ENCODE data around the gene IMPG1.

The IMPG1 gene, protein sequence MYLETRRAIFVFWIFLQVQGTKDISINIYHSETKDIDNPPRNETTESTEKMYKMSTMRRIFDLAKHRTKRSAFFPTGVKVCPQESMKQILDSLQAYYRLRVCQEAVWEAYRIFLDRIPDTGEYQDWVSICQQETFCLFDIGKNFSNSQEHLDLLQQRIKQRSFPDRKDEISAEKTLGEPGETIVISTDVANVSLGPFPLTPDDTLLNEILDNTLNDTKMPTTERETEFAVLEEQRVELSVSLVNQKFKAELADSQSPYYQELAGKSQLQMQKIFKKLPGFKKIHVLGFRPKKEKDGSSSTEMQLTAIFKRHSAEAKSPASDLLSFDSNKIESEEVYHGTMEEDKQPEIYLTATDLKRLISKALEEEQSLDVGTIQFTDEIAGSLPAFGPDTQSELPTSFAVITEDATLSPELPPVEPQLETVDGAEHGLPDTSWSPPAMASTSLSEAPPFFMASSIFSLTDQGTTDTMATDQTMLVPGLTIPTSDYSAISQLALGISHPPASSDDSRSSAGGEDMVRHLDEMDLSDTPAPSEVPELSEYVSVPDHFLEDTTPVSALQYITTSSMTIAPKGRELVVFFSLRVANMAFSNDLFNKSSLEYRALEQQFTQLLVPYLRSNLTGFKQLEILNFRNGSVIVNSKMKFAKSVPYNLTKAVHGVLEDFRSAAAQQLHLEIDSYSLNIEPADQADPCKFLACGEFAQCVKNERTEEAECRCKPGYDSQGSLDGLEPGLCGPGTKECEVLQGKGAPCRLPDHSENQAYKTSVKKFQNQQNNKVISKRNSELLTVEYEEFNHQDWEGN

DNA sequence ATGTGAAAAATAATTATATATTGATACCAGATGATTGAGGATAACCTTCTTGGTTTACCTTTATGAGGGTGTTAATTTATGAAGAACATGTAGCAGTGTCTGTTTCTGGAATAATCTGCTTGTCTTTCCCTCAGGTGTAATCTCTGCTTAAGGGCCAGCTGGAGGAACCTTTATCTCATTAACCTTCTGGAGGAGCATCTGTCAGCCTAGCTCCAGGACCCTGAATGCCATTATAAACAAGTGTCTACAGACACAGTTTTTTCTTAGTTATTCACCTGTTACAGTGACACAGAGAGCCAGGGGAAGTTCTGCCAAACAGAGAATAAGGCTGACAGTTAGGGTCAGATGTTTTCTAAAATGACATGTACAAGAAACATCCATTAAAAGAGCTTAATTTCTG lies at the start of gene IMPG1:
Gene IMPG1, minus strand, starts transcription at position 101 of the 400 bp plus-strand sequence. CDS start 174 bp downstream, outside the sequence.
- no peak for DNase-seq (ENCODE audit: low read depth in 2 of 2)

DNA sequence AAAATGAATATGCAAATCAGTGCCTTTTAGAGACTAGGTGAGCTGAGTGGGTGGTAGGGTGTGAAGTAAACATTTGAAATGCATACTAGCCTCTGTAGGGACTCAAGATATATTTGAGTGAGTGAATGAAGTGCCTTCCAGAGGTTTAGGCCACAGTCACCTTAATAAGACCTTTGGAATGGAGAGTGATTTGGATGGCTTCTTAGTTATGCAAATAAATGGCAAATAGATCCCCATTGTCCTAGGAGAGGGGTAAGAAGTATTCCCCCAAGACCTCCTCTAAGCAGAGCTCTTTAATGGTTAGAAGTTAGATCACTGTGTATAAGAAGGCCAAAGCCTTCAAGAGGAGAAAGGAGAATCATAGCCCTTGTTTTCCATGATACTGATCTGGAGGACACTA lies 47.8 kb upstream of the IMPG1 start:
- no peak for DNase-seq (ENCODE audit: low read depth in 2 of 2)

DNA sequence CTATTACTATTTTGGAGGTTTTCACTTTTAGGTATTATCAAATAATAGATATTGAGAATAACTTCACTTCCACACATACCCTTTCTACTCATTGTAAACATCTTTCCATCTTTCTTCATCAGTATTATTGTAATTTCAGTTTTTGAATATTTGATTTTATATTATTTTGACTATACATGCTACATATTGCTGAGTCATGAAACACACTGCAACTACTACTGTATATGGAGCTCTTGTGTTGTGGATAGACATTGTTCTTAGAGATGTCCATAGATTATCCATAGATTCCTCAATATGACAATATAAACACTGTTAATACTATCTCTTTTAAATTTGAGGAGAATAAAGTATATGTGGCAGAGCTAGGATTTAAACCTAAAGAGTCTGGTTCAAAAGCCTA lies 819 bp upstream of the IMPG1 start:
- DNase-seq (ENCODE audit: low read depth in 2 of 2) = no peak

DNA sequence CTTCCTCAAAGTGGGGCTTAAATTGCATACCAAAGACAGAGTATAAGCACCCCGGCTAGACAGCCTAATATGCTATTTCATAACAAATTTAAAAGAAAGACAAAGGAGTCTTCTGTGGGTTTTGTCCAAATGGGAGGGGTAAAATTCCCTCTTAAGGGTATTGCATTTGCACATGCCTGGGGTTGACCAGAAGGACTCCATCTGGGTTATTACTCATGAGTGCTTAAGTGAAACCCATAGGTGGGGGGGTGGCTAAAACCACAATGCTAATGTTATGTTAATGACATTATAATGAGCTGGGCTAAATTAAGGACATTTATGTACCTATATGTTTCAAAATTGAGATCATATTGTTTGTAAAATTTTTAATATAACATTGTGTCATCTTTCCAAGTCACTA lies 15.0 kb downstream of the IMPG1 start:
- no peak for DNase-seq (ENCODE audit: low read depth in 2 of 2)

DNA sequence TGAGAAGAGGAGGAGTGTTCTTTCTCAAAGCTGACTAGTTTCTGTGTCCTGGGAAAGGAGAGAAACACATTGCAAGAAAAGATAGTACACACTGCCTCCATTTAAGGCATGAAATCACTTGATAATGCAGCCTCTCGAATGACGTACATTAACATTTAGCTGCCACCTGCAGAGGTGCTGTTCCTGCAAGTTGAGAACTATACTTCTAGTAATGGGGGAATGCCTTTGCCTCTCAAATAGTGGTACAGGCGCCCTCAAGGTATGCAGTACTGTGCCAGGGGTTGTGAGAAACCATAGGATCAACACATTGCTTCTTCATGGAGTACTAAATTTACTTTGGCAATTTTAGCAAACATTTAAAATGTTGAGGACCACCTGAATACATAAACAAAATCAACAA lies 20.1 kb downstream of the IMPG1 start:
- DNase-seq (ENCODE audit: low read depth in 2 of 2) = no peak

DNA sequence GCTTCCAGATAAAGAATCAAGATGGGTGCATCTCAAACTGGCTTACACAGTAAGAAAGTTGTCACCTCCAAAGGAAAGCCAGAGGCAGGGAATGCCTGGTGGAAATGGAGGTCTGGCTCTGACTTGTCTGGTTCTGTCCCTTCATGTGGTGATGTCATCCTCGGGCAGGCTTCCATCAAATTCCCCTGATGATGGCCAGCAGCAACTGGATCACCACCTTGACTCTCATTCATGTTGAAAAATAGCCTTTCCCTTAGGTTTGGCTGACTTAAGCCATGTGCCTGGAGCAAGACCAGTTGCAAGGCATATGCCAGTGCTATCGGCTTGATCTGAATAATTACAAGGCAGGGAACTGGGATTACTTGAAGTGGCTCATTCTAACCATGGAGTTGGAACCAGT lies 28.8 kb downstream of the IMPG1 start:
- DNase-seq (ENCODE audit: low read depth in 2 of 2) = no peak

DNA sequence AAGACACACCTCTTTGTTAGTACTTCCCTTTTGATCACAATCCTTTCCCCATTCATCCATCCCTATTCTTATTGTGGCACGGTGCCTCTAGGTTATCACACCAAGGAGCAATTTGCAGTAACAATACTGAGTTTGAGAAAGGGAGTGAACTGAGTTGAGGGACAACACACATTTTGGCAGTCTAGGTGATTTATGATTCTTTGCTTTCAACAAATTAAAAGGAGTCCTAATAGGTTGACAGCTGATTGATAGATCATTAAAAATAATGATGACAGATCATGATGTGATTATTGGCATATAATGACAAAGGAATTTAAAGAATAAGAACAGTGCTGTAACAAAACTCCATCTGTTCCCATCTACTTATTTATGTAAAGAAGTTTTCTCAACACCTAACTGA lies 36.7 kb downstream of the IMPG1 start:
- DNase-seq (ENCODE audit: low read depth in 2 of 2) = no peak

DNA sequence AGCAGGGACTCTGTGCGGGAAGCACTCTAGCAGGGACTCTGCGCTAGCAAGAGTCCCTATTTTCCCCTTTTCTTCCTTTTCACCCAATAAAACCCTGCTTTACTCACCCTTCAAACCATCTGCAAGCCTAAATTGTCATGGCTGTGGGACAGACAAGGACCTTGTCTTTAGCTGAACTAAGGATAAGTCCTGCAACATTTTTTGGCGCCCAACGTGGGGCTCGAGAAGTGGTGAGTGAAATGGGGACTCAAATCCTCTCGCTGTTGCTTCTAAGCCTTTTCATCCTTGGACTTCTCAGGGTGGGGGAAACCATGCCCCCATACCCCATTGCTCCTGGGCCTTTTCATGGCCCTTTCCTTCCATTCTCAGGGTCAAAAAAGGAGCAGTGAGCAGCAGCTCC lies 46.4 kb downstream of the IMPG1 start:
- DNase-seq (ENCODE audit: low read depth in 2 of 2) = no peak

DNA sequence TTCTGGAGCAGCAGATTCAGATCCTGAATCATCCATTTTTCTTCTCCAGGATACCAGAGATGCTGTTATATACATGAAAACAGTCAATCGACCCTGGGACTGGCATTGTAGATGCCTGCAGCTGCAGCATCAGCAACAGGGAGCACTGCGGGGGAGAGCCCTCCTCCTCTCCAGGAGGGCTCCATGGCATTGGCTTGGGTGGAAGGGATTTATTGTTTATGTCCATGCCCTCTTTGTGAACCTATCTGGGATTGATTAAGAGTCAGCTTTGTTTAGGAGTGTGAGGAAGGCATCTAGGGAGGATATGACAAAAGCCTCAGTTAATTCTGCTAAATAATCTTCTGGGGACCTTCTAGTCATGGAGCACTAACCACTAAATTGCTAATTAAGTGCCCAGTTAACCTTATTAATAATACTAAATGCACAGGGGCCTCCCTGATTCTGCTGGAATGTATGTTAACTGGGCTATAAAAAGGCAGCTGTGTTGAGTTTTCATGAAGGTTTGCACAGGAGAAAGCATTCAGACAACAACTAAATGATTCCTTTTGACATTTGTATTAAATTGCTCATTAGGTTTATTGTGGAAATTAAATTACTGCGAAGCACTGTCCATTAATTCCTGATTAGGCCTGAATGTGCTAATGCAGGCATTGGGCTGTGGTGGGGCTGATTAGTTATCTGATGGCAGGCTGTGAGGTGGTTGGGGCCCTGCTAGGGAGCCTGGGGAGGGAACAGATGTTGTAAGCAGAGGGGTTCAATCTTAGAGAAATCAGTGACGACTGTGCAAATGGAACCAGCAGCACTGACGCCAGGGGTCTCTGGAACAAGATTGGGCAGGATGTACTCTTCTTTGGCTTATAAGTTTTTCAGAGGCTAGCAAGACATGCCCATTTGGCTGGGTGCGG lies 57.6 kb downstream of the IMPG1 start:
- DNase-seq (ENCODE audit: low read depth in 2 of 2) = no peak

DNA sequence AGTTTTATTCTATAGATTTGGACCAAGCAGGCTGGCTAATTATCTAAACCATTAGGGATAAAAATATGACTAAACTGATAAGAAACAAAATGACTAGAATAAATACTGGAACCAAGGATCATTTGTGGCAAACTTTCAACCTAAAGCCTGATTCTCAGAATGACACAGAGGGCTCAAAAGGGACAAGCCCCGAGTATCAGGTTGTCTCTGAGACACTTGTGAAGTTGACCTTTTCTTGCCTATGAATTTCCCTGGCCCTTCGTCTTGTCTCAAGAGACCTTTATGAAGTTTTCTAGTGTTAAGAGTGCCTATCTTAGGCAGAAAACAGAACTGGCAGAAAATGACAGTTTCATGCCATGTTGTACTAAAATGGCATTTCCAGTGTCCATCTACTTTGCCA lies 68.3 kb downstream of the IMPG1 start:
- no peak for DNase-seq (ENCODE audit: low read depth in 2 of 2)

DNA sequence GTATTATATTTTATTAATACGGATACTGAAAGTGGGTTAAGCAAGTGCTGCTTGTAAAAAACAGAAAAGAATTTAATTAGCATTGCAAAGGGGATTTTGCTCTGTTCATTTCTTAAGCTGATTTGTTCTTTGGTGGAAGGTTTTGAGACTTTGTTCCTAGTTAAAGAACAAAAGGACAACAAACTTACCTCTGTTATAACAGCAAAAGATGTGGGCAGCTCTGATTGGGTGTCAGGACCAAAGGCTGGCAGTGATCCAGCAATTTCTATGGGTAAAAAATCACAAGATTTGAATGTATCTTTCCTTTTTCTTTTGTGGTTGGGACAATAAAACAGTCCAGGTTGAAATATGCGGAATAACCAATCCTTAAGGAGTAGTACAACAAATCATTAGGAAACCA lies 68.8 kb downstream of the IMPG1 start:
- no peak for DNase-seq (ENCODE audit: low read depth in 2 of 2)

DNA sequence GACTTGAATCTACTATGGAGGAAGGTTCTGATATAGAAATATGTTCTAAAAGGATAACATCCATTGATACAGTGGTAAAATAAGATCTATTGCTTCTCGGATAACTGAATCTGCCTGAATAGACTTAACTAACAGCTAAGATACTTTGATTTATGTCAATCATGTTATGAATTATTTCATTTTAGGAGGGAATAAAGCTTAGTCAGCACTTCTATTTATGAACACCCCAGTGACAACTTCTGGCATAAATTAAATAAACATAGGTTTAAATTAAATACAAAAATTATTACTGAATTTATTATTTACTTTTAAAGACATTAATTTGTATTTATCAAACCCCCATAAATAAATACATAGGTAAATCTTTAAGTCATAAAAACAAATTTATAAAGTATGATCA lies 69.3 kb downstream of the IMPG1 start:
- no peak for DNase-seq (ENCODE audit: low read depth in 2 of 2)

DNA sequence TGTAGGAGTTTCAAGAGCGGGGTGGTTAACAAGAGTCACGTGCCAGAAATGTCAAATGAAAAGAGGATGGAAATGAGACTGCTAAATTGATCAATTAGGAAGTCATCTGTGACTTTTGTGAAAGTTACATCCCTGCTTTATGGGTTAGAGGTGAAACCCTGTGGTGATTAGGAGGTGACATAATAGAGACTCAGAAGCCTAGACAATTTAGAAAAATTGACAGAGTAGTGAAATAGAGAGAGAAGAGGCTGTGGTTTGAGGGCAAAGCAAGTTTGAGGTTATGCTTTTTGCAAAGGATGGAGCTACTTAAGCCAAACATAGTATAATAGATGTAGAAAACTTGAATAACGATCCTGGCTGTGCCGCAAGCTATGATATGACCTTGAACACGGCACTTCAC lies 71.8 kb downstream of the IMPG1 start:
- DNase-seq (ENCODE audit: low read depth in 2 of 2) = no peak

DNA sequence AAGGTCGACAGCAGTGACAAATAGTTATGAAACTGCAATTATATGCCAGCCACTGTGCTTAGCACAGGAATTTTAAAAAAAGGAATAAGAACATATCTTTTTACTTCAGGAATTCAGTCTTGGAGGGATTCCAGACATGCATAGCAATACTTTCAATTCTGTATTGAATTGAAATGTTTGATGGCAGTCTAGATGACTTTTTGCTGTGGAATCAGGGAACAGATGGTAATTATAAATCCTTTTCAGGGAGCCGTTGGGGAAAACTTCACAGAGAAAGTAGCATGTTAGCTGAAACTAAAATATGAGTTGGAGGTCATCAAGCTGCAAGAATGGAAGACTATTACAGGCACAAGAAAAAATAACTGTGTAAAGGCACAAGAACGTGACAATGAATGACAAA lies 74.8 kb downstream of the IMPG1 start:
- DNase-seq (ENCODE audit: low read depth in 2 of 2) = no peak

DNA sequence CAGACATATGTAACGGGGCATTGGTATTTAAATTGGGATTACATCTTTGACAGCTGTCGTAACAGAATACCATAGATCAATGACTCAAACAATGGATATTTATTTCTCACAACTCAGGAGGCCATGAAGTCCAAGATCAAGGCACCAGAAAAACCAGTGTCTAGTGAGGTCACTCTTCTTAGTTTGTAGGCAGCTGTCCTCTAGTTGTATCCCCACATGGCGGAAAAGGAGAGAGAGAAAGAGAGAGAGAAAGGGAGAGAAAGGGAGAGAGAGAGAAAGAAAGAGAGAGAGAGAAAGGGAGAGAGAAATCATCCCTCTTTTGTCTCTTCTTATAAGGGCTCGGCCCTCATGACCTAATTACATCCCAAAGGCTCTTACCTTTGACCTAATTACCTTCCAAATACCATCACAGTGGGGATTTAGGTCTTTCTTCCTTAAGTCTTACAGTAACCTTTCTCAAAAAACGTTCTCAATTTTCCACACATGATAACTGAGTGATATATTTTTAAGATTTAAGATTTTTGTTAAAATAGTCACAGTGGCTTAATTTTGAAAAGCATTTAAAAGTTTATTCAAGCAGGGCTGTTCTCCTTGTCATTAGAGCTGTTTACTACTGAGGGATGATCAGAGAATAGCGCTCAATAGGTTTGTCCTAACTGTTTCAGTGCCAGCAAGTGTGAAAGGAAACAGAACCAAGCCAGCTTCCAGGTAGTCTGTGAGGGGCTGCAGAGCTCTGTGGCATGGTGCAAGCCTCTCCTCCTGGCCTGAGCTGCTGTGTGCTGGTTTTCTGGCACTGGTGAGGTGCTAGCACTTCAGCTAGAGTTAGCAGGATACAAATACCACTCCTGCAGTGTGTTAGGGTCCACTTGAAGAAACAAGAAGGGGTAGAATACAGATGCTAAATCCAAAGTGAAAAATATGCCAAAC lies 79.0 kb downstream of the IMPG1 start:
- DNase-seq (ENCODE audit: low read depth in 2 of 2) = no peak

DNA sequence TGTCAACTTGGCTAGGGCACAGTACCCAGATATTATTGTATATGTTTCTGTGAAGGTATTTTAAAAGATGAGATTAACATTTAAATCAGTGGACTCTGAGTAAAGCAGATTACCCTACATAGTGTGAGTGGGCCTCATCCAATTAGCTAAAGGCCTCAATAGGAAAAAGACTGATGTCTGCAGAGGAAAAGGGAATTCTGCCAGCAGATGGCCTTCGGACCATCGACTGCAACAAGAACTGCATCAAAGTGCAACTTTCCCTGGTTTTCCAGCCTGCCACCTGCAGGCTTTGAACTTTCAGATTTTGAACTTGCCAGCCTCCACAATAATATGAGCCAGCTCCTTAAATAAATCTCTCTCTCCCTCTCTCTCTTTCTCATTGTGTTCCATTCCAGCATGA lies 80.5 kb downstream of the IMPG1 start:
- DNase-seq (ENCODE audit: low read depth in 2 of 2) = no peak

DNA sequence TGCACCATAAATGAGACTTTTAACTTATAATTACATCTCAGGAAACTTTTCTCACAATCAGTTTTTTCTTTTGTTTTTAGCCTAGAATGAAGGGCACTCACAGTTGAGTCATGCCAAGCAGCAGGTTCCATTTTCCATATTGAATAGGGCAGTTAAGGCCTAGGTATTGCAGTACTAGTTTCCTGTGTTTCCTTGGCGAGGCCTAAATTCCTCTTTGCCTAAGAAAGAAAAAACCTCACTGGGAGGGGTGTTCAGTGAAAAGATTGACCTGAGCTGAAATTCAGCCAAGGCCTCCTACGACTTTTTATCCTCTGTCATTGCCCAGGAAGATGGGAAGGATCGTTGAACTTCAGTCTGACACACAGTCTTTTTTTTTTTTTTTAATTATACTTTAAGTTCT lies 85.5 kb downstream of the IMPG1 start:
- DNase-seq (ENCODE audit: low read depth in 2 of 2) = no peak

DNA sequence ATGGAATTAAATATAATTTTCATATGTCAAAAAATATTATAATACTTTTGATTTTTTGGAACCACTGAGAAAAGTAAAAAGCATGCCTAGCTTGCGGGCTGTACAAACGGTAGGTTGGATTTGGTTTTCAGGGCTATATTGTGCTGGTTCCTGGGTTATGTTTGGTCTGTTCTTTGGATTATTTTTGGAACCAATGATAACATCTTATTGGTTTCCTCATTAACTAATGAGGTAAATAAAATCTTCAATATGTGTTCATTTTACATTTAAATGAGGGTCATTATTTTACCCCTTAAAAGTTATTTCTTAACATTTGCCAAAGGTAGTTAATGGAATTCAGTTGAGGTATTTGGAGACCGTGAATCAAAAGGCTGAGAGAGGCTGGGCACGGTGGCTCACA lies 96.6 kb downstream of the IMPG1 start:
- no peak for DNase-seq (ENCODE audit: low read depth in 2 of 2)

DNA sequence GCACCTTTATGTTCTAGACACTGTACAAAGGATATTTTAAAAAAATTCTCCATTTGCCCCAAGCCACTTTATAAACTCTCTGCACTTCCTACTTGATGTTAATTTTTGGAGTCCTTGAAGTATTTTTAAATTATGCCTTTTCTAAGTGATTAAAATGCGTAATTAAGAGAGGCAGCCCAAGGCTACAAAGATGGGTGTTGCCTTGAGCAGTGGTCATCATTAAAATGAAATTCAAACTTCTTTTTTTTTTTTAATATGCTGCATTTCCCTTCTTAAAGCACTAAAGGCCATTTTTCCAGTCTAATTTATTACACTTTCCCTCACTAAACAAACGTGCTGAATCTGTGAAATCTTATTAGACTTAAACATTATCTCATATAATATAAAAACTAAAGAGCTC lies 102.4 kb downstream of the IMPG1 start:
- no peak for DNase-seq (ENCODE audit: low read depth in 2 of 2)

DNA sequence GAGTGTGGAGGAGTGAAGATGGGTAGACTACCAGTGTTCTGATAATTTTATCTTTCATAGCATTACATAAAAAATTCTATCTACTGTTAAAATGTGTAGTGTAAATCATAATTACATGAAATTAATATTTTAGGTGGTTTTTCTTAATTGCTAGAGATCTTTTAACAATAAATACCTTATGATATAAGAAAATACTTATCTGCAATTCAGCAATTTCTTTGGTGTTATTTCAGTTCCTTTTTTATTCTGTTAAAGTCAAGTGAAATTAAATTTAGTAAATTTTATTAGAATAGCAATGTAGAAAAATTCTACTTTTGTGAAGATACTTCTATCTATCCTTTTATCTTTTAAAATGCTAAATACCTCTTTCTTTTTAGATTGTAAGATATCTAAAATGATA lies 104.3 kb downstream of the IMPG1 start:
- DNase-seq (ENCODE audit: low read depth in 2 of 2) = no peak

DNA sequence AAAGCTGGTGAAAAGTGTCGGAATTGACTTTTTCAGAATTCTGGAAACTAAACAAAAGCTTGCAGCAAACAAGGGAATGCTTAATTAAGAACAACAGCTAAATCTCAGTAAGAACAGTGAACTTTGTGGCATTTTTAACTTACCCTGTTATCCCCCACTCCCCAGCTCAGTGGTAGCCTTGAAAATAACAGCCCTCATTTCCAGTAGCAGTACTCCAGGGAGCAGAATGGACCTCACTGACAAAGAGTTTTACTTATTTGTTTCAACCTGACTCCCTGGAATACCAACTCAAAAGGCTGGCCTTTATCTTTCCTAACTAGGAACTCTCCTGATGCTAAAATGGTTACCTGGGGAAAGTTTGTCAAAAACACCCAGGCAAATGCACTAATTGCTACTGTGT lies 108.9 kb downstream of the IMPG1 start:
- DNase-seq (ENCODE audit: low read depth in 2 of 2) = no peak
